GM12873 (cell line): Measurements from ENCODE around the gene SLC22A8.

Experiments used
- TF ChIP-seq, protein P1 (sequence below): IDR thresholded peaks from 2 replicates; pipeline ENCODE4 v1.5.1; 2012; ENCODE audit warnings: low read depth, mild to moderate bottlenecking, moderate library complexity, low read length, control low read depth; ENCODE audit not compliant: insufficient read depth; ENCODE audit errors: missing control alignments

The SLC22A8 gene

DNA sequence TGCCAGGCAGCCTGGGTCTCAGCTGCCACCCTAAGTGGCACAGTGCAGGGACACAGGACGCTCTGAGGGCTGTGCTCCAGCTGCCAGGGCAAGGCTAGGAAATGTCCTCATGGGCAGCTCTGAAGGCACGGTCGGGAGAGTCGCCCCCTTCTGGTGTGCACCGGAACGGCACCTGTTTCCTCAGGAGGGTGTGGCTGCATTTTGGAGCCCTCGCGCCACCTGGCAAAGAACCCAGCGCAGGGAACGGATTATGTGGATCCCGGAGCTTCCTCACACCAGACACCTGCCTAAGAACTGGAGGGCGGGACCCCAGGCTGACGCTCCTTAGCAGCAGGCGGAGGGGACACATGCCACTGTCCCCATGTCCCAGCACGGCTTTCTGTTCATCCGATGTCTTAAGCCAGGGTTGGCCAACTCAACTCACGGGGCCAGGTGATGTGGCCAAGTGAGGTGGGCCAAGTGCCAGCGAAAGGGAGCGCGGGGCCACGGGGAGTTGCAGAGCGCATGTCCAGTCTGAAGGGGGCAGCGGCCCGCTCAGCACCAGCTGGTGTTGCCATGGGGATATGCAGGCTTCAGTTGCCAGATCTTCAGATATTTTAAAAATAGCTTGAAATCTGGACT, 5.1 kb upstream of the SLC22A8 start:
- TF ChIP-seq, protein P1, sequence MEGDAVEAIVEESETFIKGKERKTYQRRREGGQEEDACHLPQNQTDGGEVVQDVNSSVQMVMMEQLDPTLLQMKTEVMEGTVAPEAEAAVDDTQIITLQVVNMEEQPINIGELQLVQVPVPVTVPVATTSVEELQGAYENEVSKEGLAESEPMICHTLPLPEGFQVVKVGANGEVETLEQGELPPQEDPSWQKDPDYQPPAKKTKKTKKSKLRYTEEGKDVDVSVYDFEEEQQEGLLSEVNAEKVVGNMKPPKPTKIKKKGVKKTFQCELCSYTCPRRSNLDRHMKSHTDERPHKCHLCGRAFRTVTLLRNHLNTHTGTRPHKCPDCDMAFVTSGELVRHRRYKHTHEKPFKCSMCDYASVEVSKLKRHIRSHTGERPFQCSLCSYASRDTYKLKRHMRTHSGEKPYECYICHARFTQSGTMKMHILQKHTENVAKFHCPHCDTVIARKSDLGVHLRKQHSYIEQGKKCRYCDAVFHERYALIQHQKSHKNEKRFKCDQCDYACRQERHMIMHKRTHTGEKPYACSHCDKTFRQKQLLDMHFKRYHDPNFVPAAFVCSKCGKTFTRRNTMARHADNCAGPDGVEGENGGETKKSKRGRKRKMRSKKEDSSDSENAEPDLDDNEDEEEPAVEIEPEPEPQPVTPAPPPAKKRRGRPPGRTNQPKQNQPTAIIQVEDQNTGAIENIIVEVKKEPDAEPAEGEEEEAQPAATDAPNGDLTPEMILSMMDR = peak; percentile 76

- TF ChIP-seq, protein P1 = no peak
These were observed 3.9 kb upstream of the SLC22A8 start for GRCh38 chr11:63019506-63019905.

- TF ChIP-seq, protein P1 = no peak
These were observed 1.8 kb upstream of the SLC22A8 start for GRCh38 chr11:63017306-63017974.

GRCh38 chr11:63014408-63015055, 1.1 kb downstream of the SLC22A8 start:
- TF ChIP-seq, protein P1 = no peak

- TF ChIP-seq, protein P1 = no peak
These were observed 2.8 kb downstream of the SLC22A8 start for GRCh38 chr11:63012839-63013238.

GRCh38 chr11:63012430-63012829, 3.2 kb downstream of the SLC22A8 start:
- TF ChIP-seq, protein P1 = no peak

- TF ChIP-seq, protein P1 = no peak
These were observed 4.7 kb downstream of the SLC22A8 start for GRCh38 chr11:63010934-63011439.
